ENCODE results near the gene CES4A. TPM values are rescaled to one million over a fixed set of nuclear protein-coding genes. Genes with fewer than 3 reads are reported as not detected.
A peak's percentile ranks its signal among the peaks of the same experiment; 100 is the strongest.

The CES4A gene
- total RNA-seq, 2 donors from 2014 or later, result 17.8 to 20.0 TPM

DNA sequence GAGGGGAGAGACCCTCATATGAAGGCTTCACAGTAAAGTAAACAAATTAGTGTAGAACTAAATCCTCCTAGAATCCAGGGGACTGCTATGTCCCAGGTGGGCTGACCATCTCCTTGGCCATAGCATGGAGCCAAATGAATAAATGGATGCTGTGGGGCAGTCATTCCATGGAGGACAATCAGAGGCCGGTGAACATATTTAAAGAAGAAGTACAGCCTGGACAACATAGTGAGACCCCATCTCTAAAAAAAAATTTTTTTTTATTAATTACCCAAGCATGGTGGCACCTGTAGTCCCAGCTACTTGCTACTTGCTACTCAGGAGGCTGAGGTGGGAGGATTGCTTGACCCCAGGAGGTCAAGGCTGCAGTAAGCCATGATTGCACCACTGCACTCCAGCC is 35.3 kb downstream of the CES4A start:
- no peaks in the 10 kb centered on the region for H3K9me3 ChIP-seq (ENCODE audit: control insufficient read depth, low read length, poor library complexity, severe bottlenecking)
- no peak overlapping the region for H3K27ac Mint-ChIP-seq
- ATAC-seq, result no peak
- H3K36me3 Mint-ChIP-seq (ENCODE audit: low read depth), result no peaks in the 10 kb centered on the region
- DNase-seq, result no peak
- H3K27me3 Mint-ChIP-seq, result no peaks in the 10 kb centered on the region
- peaks cover 8% of the 10 kb centered on the region for H3K4me1 Mint-ChIP-seq
- no peak overlapping the region for H3K4me3 Mint-ChIP-seq

DNA sequence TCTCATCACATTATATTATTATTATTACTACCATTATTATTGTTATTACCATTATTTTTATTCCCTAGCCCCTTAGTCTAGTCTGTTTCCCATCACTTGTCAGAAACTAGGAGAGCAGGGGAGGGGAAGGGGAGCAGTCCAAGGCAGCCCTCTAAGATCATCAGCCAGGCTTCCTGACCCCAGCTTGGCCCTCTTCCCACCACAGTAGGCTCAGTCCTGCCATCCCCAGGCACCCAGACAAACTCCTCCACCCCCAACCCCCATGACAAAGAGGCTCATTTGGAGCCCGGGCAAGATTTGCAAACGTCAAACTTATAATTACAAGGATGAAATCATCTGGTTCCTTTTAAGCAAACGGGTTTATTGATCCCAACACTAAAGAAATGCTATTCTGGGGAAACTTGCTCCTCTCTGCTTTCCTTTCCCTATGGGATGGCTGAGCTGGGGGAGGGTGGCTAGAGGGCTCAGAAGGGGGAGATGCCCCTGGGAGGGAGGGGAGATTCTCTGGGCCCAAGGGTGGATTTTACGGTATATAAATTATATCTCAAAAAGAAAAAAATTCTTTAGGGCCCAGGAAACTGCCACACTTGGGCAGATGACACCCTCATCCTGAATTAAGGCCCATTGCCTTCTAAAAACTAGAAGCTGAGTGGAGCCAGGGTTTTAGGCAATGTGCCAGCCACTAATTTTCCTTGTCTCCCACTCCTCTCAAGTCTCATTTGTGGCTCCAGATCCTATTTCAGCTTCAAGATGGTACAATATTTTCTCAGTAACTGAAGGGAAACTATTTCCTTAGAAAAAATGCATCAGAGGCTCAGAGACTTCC is 36.2 kb downstream of the CES4A start:
- H3K36me3 Mint-ChIP-seq (ENCODE audit: low read depth), result no peaks in the 10 kb centered on the region
- no peak overlapping the region for H3K27ac Mint-ChIP-seq
- H3K4me1 Mint-ChIP-seq, result peaks cover 8% of the 10 kb centered on the region
- no peak for ATAC-seq
- DNase-seq, result no peak
- H3K27me3 Mint-ChIP-seq, result no peaks in the 10 kb centered on the region
- H3K4me3 Mint-ChIP-seq, result no peak overlapping the region
- H3K9me3 ChIP-seq (ENCODE audit: control insufficient read depth, low read length, poor library complexity, severe bottlenecking), result no peaks in the 10 kb centered on the region

DNA sequence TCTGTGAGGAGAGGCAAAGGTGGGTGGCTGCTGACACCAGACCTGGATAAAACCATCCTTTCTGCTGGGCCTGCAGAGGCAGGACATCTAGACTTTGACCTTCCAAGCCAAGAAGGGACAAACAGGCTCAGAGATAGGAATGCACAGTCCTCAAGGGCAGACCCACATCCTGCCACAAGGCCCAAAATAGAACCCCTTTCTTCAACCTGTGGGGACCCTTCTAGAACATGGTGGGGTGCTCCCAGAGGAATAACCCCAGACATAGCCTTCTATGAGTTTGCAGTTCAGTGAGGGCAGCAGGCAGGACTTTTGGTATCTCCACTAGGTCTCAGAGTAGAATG is 36.8 kb downstream of the CES4A start:
- Mint-ChIP-seq H3K27ac (no peak overlapping the region), H3K27me3 (no peaks in the 10 kb centered on the region), H3K4me1 (peaks cover 8% of the 10 kb centered on the region), H3K36me3 (ENCODE audit: low read depth) (no peaks in the 10 kb centered on the region), H3K4me3 (no peak overlapping the region)
- DNase-seq (no peak), ATAC-seq (no peak)
- no peaks in the 10 kb centered on the region for H3K9me3 ChIP-seq (ENCODE audit: control insufficient read depth, low read length, poor library complexity, severe bottlenecking)

- ATAC-seq, result no peak
- no peak overlapping the region for H3K27ac Mint-ChIP-seq
Observed at GRCh38 chr16:67026570-67026969, 38.2 kb downstream of the CES4A start.

DNA sequence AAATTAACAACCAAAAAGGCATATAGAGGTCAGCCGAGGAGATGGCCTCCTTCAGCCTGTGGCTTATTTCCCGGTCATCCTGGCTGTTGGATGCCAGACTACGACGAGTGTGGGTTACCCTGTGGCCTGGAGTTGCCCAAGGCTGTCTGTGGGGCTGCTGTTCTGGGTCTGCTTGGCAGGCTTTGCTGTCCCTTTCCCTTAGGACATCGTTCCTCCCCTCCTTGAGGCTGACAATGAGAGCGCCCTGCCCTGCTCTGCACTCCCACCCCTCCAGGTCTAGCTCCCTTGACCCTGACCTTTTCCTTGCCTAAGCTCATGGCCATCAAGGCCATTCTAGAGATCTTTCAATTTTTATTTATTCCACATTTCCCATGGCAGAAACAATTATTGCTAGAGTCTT is 38.7 kb downstream of the CES4A start:
- Mint-ChIP-seq H3K27ac (peak overlapping the region; percentile 19), H3K27me3 (no peaks in the 10 kb centered on the region), H3K4me1 (peaks cover 13% of the 10 kb centered on the region), H3K4me3 (no peak overlapping the region), H3K36me3 (ENCODE audit: low read depth) (no peaks in the 10 kb centered on the region)
- ATAC-seq (no peak), DNase-seq (no peak)
- no peaks in the 10 kb centered on the region for H3K9me3 ChIP-seq (ENCODE audit: control insufficient read depth, low read length, poor library complexity, severe bottlenecking)

More at GRCh38 chr16:67026570-67026969, 38.2 kb downstream of the CES4A start:
- Mint-ChIP-seq H3K36me3 (ENCODE audit: low read depth) (no peaks in the 10 kb centered on the region), H3K4me3 (no peak overlapping the region), H3K27me3 (no peaks in the 10 kb centered on the region), H3K4me1 (peaks cover 10% of the 10 kb centered on the region)
- DNase-seq, result no peak
- no peaks in the 10 kb centered on the region for H3K9me3 ChIP-seq (ENCODE audit: control insufficient read depth, low read length, poor library complexity, severe bottlenecking)

DNA sequence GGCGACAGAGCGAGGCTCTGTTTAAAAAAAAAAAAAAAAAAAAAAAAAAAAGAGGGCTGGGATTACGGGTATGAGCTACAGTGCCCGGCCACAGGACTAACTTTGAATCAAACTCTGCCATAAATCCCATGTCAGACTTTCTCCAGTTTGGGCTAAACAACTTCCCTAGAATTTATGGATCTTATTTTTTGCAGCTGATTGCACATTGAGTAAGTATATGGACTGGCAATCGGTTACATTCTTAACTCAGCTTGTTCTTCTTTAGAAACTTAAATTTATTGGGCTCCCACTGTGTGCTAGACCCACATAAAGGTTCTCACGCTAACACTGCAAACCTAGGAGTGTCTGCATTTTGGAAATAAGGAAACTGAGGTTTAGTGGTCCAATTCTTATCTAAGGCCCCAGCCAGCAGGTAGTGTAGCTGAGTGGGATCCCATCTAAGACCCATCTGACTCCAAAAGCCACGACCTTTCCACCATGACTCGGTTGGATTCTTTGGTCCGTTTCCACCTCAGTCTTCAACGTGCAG is 39.8 kb downstream of the CES4A start:
- Mint-ChIP-seq H3K36me3 (ENCODE audit: low read depth) (no peaks in the 10 kb centered on the region), H3K27ac (peak overlapping the region; percentile 90), H3K27me3 (no peaks in the 10 kb centered on the region), H3K4me1 (peaks cover 17% of the 10 kb centered on the region), H3K4me3 (peak overlapping the region; percentile 89)
- ATAC-seq, result no peak
- H3K9me3 ChIP-seq (ENCODE audit: control insufficient read depth, low read length, poor library complexity, severe bottlenecking), result no peaks in the 10 kb centered on the region
- no peak for DNase-seq

GRCh38 chr16:67028696-67029253 is 40.4 kb downstream of the CES4A start, which contains the start of gene CBFB:
Gene CBFB, plus strand, starts transcription at chr16:67029149. Its CDS starts 259 bp downstream, at chr16:67029408.
- Mint-ChIP-seq H3K4me3 (peak within 1 kb of the TSS; percentile 89), H3K27ac (peak within 1 kb of the TSS; percentile 90), H3K4me1 (peaks cover 17% of the 10 kb centered on the region), H3K27me3 (no peaks in the 10 kb centered on the region), H3K36me3 (ENCODE audit: low read depth) (no peaks in the 10 kb centered on the region)
- no peaks in the 10 kb centered on the region for H3K9me3 ChIP-seq (ENCODE audit: control insufficient read depth, low read length, poor library complexity, severe bottlenecking)
- DNase-seq (peak; percentile 90 to 95 (median 93)), ATAC-seq (peak; percentile 88)

DNA sequence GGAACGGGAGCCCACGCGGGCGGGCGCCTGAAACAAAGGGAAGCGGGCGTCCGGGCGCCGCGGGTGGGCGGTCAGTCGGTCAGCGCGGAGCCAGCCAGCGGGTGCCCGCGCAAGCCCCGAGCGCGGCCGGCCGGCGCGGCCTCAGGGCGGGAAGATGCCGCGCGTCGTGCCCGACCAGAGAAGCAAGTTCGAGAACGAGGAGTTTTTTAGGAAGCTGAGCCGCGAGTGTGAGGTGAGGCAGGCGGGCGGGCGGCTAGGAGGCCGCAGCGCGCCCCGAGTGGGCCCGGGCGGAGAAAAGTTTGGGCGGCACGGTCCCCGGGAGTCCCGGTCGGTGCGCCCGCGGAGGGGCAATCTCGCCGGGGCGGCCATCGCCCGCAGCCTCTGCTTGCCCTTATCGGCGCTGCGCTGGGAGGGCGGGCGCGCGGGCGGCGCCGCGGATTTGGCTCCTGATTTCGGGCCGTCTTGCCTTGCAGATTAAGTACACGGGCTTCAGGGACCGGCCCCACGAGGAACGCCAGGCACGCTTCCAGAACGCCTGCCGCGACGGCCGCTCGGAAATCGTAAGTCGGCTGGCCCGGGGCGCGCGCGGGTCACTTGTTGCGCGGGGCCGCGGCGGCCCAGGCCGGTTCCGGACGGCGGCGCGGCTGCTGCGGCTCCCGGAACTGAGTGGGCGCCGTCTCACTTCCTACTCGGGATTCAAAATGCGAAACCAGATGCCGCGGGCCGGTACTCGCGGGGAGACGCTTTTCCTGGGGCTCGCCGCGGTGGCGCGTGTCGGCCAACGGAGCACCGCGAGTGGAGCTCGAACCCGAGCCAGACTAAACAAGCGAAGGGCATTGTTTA is 41.1 kb downstream of the CES4A start:
- ATAC-seq (peak; percentile 40), DNase-seq (peak; percentile 31 to 46 (median 39))
- Mint-ChIP-seq H3K27ac (peak overlapping the region; percentile 75), H3K4me1 (peaks cover 17% of the 10 kb centered on the region), H3K4me3 (peak overlapping the region; percentile 89), H3K27me3 (no peaks in the 10 kb centered on the region), H3K36me3 (ENCODE audit: low read depth) (peaks cover 2% of the 10 kb centered on the region)
- H3K9me3 ChIP-seq (ENCODE audit: control insufficient read depth, low read length, poor library complexity, severe bottlenecking), result no peaks in the 10 kb centered on the region

DNA sequence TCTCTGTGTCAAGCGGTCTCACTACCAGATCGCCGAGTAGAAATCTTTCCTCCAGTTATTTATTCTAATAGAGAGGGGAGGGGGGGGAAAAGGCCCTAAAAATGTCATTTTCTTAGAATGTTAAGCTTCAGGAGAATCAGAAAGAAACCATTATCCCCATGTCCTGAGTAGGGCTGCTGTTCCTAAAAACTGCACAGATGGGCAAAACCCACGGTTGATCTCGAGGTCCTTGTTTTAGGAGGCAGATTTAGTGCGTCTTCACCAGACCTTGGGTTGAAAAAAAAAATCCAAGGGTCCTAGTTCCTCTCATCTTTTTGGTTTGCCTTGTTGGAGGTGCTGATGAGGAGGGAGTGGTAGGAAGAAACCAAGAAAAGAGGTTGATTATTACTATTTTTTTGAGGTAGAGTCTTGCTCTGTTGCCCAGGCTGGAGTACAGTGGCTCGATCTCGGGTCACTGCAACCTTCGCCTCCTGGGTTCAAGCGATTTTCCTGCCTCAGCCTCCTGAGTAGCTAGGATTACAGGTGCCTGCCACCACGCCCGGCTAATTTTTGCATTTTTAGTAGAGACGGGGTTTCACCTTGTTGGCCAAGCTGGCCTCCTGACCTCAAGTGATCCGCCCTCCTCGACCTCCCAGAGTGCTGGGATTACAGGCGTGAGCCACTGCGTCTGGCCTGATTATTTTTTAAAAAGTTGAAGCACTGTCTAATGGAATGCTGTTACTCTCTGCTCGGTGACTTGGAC is 42.0 kb downstream of the CES4A start:
- H3K4me1 Mint-ChIP-seq, result peaks cover 25% of the 10 kb centered on the region
- peak overlapping the region; percentile 75 for H3K27ac Mint-ChIP-seq
- H3K9me3 ChIP-seq (ENCODE audit: control insufficient read depth, low read length, poor library complexity, severe bottlenecking), result no peaks in the 10 kb centered on the region
- H3K27me3 Mint-ChIP-seq, result no peaks in the 10 kb centered on the region
- ATAC-seq (no peak), DNase-seq (no peak)
- peaks cover 2% of the 10 kb centered on the region for H3K36me3 Mint-ChIP-seq (ENCODE audit: low read depth)
- peak overlapping the region; percentile 89 for H3K4me3 Mint-ChIP-seq

GRCh38 chr16:67034487-67034886 is 46.1 kb downstream of the CES4A start:
- H3K27ac Mint-ChIP-seq, result no peak overlapping the region

DNA sequence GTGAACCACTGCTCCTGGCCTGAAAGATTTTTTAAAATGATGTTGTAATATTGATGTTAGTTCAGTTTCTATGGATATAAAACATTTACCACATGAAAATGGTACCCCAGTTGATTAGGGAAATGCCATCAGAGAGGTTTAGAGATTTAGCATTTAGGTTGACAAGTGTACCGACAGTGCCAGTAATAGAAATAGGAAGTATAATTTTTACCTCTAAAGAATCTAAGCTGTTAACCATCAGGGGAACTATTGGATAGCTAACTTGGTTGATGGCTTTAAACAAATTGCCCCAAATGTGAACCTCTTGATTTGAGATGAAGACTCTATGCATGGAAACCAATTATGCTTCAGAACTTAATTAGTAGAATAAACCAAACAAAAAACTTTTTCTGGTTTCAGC is 47.0 kb downstream of the CES4A start:
- no peak overlapping the region for H3K4me3 Mint-ChIP-seq
- peaks cover 31% of the 10 kb centered on the region for H3K4me1 Mint-ChIP-seq
- no peaks in the 10 kb centered on the region for H3K27me3 Mint-ChIP-seq
- ATAC-seq, result no peak
- DNase-seq, result no peak
- peaks cover 2% of the 10 kb centered on the region for H3K36me3 Mint-ChIP-seq (ENCODE audit: low read depth)
- no peaks in the 10 kb centered on the region for H3K9me3 ChIP-seq (ENCODE audit: control insufficient read depth, low read length, poor library complexity, severe bottlenecking)
- no peak overlapping the region for H3K27ac Mint-ChIP-seq

More at GRCh38 chr16:67034487-67034886, 46.1 kb downstream of the CES4A start:
- H3K27me3 Mint-ChIP-seq, result no peaks in the 10 kb centered on the region
- peaks cover 30% of the 10 kb centered on the region for H3K4me1 Mint-ChIP-seq
- no peak for DNase-seq
- H3K36me3 Mint-ChIP-seq (ENCODE audit: low read depth), result peaks cover 2% of the 10 kb centered on the region
- ATAC-seq, result no peak
- peak overlapping the region; percentile 57 for H3K4me3 Mint-ChIP-seq
- H3K9me3 ChIP-seq (ENCODE audit: control insufficient read depth, low read length, poor library complexity, severe bottlenecking), result no peaks in the 10 kb centered on the region

GRCh38 chr16:67036323-67036741 is 47.9 kb downstream of the CES4A start:
- peaks cover 2% of the 10 kb centered on the region for H3K36me3 Mint-ChIP-seq (ENCODE audit: low read depth)
- no peak overlapping the region for H3K27ac Mint-ChIP-seq
- DNase-seq (no peak), ATAC-seq (no peak)
- peaks cover 37% of the 10 kb centered on the region for H3K4me1 Mint-ChIP-seq
- no peak overlapping the region for H3K4me3 Mint-ChIP-seq
- H3K9me3 ChIP-seq (ENCODE audit: control insufficient read depth, low read length, poor library complexity, severe bottlenecking), result no peaks in the 10 kb centered on the region
- H3K27me3 Mint-ChIP-seq, result no peaks in the 10 kb centered on the region
